Hepatocyte (in vitro differentiated cells): ENCODE measurements around the gene OSBPL10. TPM values are rescaled to one million over a fixed set of nuclear protein-coding genes. Genes with fewer than 3 reads are reported as not detected.

Experiments used
- DNase-seq: peaks from one replicate; pipeline ENCODE4 v3.0.0-alpha.2; 2016; ENCODE audit warnings: low spot score
- H2AFZ ChIP-seq: fragments of 200-600 bp; sonication (generic); 2 replicates; pipeline ENCODE4 v1.6.0; 2016; ENCODE audit warnings: antibody characterized with exemption, mild to moderate bottlenecking
- H3K27ac ChIP-seq: fragments of 200-600 bp; sonication (generic); 2 replicates; pipeline ENCODE4 v1.5.1; 2016; ENCODE audit warnings: mild to moderate bottlenecking
- H3K27me3 ChIP-seq: fragments of 200-600 bp; sonication (generic); 2 replicates; pipeline ENCODE4 v1.6.1; 2016
- H3K36me3 ChIP-seq: fragments of 200-600 bp; sonication (generic); replicated peaks from 2 replicates; pipeline ENCODE4 v1.5.1; 2016; ENCODE audit warnings: low read depth; ENCODE audit not compliant: insufficient read depth
- H3K4me1 ChIP-seq: fragments of 200-600 bp; sonication (generic); 2 replicates; pipeline ENCODE4 v1.5.1; 2016; ENCODE audit warnings: mild to moderate bottlenecking, moderate library complexity; ENCODE audit not compliant: insufficient read depth
- H3K4me2 ChIP-seq: fragments of 200-600 bp; sonication (generic); 2 replicates; pipeline ENCODE4 v1.6.0; 2016
- H3K4me3 ChIP-seq: fragments of 200-600 bp; sonication (generic); 2 replicates; pipeline ENCODE4 v1.5.1; 2016; ENCODE audit warnings: mild to moderate bottlenecking
- H3K79me2 ChIP-seq: fragments of 200-600 bp; sonication (generic); 2 replicates; pipeline ENCODE4 v1.6.0; 2017; ENCODE audit warnings: mild to moderate bottlenecking
- H3K9me2 ChIP-seq: fragments of 200-600 bp; sonication (generic); replicated peaks from 2 replicates; pipeline ENCODE4 v1.6.0; 2017; ENCODE audit warnings: mild to moderate bottlenecking; ENCODE audit not compliant: insufficient read depth
- H3K9me3 ChIP-seq: fragments of 200-600 bp; sonication (generic); 2 replicates; pipeline ENCODE4 v1.5.1; 2016; ENCODE audit warnings: low read depth, mild to moderate bottlenecking
- H4K20me1 ChIP-seq: fragments of 200-600 bp; sonication (generic); 2 replicates; pipeline ENCODE4 v1.6.0; 2016; ENCODE audit warnings: mild to moderate bottlenecking; ENCODE audit not compliant: insufficient read depth, poor library complexity, severe bottlenecking
- CTCF ChIP-seq: fragments of 200-600 bp; sonication (generic); IDR thresholded peaks from 2 replicates; pipeline ENCODE4 v1.5.1; 2016; ENCODE audit warnings: antibody characterized with exemption, mild to moderate bottlenecking; ENCODE audit not compliant: poor library complexity
- EZH2 ChIP-seq: fragments of 200-600 bp; sonication (generic); IDR thresholded peaks from 2 replicates; pipeline ENCODE4 v1.6.1; 2016; ENCODE audit warnings: antibody characterized with exemption, mild to moderate bottlenecking, borderline replicate concordance
- EZH2phosphoT487 ChIP-seq: fragments of 200-600 bp; sonication (generic); IDR thresholded peaks from one replicate; pipeline ENCODE4 v1.6.1; 2018; ENCODE audit warnings: antibody characterized with exemption, mild to moderate bottlenecking, low read depth, moderate library complexity; ENCODE audit not compliant: unreplicated experiment, severe bottlenecking
- WGBS: methylation state at CpG from one replicate; pipeline ENCODE4 v1.1.6; 2016; ENCODE audit warnings: low lambda C conversion rate; ENCODE audit errors: missing lambda C conversion rate; 5-methylcytosine and 5-hydroxymethylcytosine counted together
- polyA plus RNA-seq: library from polyadenylated mRNA; unstranded; fragments of >200 nt; fragmentation: Nextera tagmentation; extraction: Ambion mirVana; gene quantifications from 2 replicates; pipeline ENCODE4 v1.2.1, GENCODE V29; 2016
- total RNA-seq: library from RNA; depleted of rRNA; stranded (reverse); fragments of >200 nt; gene quantifications from 2 replicates; pipeline ENCODE4 v1.2.3, GENCODE V29; 2014

Gene OSBPL10
- total and polyA plus RNA-seq, 2 experiments from 2014 or later = 18.2 to 32.8 TPM

GRCh38 chr3:32004113-32004765, 23.2 kb upstream of the OSBPL10 start:
- H4K20me1 ChIP-seq = no peaks in the 10 kb centered on the region
- WGBS = 80% methylated on average over 5 of the region's 5 CpGs
- TF ChIP-seq CTCF (peak; percentile 18), EZH2 (no peak)
- H3K27ac ChIP-seq = no peak overlapping the region
- DNase-seq = peak; percentile 15
- no peaks in the 10 kb centered on the region for H3K36me3 ChIP-seq
- H2AFZ ChIP-seq = no peak overlapping the region
- H3K4me2 ChIP-seq = no peak overlapping the region
- H3K79me2 ChIP-seq = no peaks in the 10 kb centered on the region
- no peaks in the 10 kb centered on the region for H3K27me3 ChIP-seq
- no peaks in the 10 kb centered on the region for H3K9me2 ChIP-seq
- no peaks in the 10 kb centered on the region for H3K9me3 ChIP-seq
- no peak overlapping the region for H3K4me3 ChIP-seq
- no peaks in the 10 kb centered on the region for H3K4me1 ChIP-seq

GRCh38 chr3:32003380-32003779, 22.3 kb upstream of the OSBPL10 start:
- whole genome bisulfite sequencing = 85% methylated on average over 3 of the region's 3 CpGs
- Histone ChIP-seq H3K27ac (no peak overlapping the region), H3K4me2 (no peak overlapping the region), H3K27me3 (no peaks in the 10 kb centered on the region), H3K9me3 (no peaks in the 10 kb centered on the region), H3K36me3 (no peaks in the 10 kb centered on the region), H3K79me2 (no peaks in the 10 kb centered on the region), H3K4me3 (no peak overlapping the region), H2AFZ (no peak overlapping the region), H4K20me1 (no peaks in the 10 kb centered on the region), H3K4me1 (no peaks in the 10 kb centered on the region), H3K9me2 (no peaks in the 10 kb centered on the region)
- TF ChIP-seq CTCF (no peak), EZH2 (no peak), EZH2phosphoT487 (no peak)
- no peak for DNase-seq

GRCh38 chr3:32002561-32003368, 21.7 kb upstream of the OSBPL10 start:
- no peak overlapping the region for H3K4me2 ChIP-seq

More at GRCh38 chr3:32002561-32003368, 21.7 kb upstream of the OSBPL10 start:
- Histone ChIP-seq H3K4me3 (no peak overlapping the region), H3K4me1 (no peaks in the 10 kb centered on the region), H2AFZ (no peak overlapping the region), H3K9me3 (no peaks in the 10 kb centered on the region), H3K79me2 (no peaks in the 10 kb centered on the region), H3K9me2 (no peaks in the 10 kb centered on the region), H3K36me3 (no peaks in the 10 kb centered on the region), H3K27ac (no peak overlapping the region), H3K27me3 (no peaks in the 10 kb centered on the region), H4K20me1 (no peaks in the 10 kb centered on the region)
- TF ChIP-seq EZH2 = no peak
- TF ChIP-seq CTCF = no peak
- TF ChIP-seq EZH2phosphoT487 = no peak
- no peak for DNase-seq
- 80% methylated on average over 6 of the region's 6 CpGs for WGBS
